Sciatic nerve (tissue), 2 donors: Measurements from ENCODE around the gene USP34. TPM values are rescaled to one million over a fixed set of nuclear protein-coding genes. Genes with fewer than 3 reads are reported as not detected.
"Not testable (repeated sequence)": the region's sequence is repeated elsewhere in the genome, so short reads cannot be mapped to it uniquely, and the experiment has no call there.

Experiments used
- ATAC-seq: fragments of 200-7000 bp; cut with Tn5 transposase; one replicate; pipeline ENCODE4 v1.9.1; 2020; ENCODE audit warnings: mild to moderate bottlenecking, moderate library complexity
- DNase-seq: peaks from one replicate; pipeline ENCODE4 v3.0.0-alpha.2; 2020; ENCODE audit warnings: low spot score
- intact Hi-C: fragments of 100-400 bp; cut with DNase I; formaldehyde crosslinking; loops from one replicate; pipeline ENCODE4 v1.14.2; 2022
- total RNA-seq: library from RNA; stranded (reverse); fragmentation: NEBNext Ultra II Directional; extraction: Animal tissue kit (Norgen Biotek cat#: 25700); gene quantifications from one replicate; pipeline ENCODE4 v1.2.1, GENCODE V29; 2021
- donor health status: DM: no; HTN: no; CAD: no.
- donor health status: DM: no; HTN: no; CAD: no.

Gene USP34
- total RNA-seq, 1 donor from 2014 or later = 154 TPM

DNA sequence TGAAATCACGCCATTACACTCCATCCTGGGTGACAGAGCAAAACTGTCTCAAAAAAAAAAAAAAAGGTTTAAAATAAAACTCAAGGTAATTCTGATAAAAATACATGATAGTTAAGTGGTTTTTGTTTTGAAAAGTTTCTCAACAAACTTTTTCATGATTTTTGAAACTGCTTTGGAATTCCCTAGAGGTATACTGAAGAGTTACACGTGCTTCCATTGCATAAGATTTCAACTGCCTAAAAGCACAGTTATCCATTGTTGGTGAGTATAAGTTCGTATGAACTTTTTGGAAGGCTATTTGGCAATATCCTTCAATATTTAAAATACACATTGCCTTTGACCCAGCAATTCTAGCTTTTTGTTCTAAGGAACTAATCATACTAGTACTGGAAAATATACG is 74.9 kb downstream of the USP34 start:
- intact Hi-C loops = no loop called here
- DNase-seq = no peak
- no peak for ATAC-seq

DNA sequence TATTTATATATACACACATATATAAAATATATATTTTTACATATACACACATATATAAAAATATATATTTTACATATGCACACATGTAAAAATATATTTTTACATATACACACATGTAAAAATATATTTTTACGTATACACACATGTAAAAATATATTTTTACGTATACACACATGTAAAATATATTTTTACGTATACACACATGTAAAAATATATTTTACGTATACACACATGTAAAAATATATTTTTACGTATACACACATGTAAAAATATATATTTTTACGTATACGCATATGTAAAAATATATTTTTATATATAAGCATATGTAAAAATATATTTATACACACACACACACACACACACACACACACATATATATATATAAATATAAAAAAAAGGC is 83.3 kb downstream of the USP34 start:
- DNase-seq, ATAC-seq, intact Hi-C loops: not testable (repeated sequence)

- DNase-seq, ATAC-seq, intact Hi-C loops: not testable (repeated sequence)
Observed at GRCh38 chr2:61380882-61381197, 90.0 kb downstream of the USP34 start.

DNA sequence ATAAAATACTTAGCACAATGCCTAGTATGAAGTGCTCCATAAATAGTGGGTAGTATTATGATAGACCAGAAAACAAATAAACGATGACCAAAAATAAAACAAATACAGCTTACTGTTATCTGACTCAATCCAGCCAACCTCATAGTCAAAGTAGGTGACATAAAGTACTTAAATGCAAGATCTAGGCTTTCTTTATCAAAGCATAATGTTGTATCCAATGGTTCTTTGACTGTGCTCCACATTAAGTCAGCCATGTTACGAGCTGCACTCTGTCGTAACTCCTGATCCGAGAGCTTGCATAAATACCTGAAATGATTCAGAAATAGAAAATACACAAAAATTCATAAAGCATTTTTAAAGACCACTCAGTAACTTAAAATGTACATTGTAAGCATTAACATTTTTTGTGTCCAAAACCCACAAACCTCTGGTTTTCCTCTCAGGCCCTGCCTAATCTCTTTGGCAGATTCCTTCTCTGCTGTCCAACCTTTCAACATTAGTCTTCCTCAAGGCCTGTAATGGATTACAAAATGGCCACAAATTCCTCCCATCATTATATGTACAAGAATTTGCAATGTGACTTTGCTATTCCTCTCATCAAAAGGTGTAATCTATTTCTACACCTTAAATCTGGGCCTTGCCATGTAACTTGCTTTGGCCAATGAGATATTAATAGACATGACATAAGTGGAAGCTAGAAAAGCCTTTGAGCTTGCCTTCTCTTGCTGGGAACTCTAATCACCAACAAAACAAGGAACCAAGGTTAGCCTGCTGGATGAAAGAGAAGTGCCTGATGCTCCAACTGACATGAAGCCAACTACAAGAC is 90.6 kb downstream of the USP34 start:
- ATAC-seq = no peak
- intact Hi-C loops = no loop called here
- no peak for DNase-seq

DNA sequence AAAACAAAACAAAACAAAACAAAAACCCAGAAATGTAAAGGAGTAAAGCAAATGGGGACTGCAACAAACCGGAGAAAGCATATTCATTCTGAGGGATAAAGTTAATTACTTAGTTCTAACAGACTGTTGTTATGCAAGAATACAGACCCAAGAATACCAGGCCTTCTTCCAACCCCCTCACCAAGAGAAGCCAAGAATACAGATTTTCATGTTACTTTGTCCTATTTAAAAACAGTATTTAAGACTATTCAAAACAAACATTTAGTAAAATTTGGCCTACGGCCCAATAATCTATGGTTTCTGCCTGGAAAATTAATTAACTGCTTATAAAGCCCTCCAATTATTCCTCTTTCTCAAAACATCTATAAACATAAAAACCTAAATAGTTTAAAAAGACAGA is 91.4 kb downstream of the USP34 start:
- intact Hi-C loops = no loop called here
- no peak for DNase-seq
- no peak for ATAC-seq

DNA sequence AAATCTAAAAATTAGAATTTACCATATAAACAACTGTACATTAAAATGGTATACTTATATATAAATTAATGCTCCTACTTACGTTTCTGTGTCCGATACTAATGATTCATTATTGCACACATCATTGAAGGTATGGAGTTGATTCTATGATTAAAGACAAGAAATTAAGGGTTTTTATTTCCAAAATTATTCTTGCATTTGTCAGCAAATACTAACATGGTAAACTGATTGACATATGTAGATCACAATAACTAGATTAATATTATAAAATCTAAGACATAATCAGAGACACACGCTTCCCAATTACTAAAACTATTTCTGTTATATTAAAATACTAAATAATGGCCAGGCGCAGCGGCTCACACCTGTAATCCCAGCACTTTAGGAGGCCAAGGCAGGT is 92.6 kb downstream of the USP34 start:
- ATAC-seq = no peak
- no peak for DNase-seq
- intact Hi-C loops = no loop called here

GRCh38 chr2:61377046-61377445 is 93.8 kb downstream of the USP34 start:
- ATAC-seq (no peak), DNase-seq (no peak)
- intact Hi-C loops = no loop called here

DNA sequence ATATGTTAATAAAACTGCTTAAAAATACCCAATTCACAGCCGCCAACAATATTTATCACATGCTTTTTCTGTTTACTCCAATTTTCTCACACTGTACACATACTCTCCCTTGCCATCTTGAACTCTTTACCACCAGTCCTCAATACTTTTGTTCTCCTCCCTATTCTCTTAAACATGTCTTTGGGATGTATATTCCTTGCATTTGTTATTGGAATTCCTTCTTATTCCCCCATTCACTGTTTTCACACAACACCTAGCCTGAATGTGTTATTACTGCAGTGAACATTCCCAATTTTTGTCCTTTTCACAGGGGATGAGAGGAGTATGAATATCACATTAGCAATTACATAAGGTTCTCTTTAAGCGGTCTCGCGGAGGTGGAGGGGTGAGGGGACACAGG is 94.7 kb downstream of the USP34 start:
- intact Hi-C loops = no loop called here
- no peak for ATAC-seq
- DNase-seq = no peak

GRCh38 chr2:61371027-61371426 is 99.9 kb downstream of the USP34 start:
- intact Hi-C loops = no loop called here
- DNase-seq (no peak), ATAC-seq (no peak)

DNA sequence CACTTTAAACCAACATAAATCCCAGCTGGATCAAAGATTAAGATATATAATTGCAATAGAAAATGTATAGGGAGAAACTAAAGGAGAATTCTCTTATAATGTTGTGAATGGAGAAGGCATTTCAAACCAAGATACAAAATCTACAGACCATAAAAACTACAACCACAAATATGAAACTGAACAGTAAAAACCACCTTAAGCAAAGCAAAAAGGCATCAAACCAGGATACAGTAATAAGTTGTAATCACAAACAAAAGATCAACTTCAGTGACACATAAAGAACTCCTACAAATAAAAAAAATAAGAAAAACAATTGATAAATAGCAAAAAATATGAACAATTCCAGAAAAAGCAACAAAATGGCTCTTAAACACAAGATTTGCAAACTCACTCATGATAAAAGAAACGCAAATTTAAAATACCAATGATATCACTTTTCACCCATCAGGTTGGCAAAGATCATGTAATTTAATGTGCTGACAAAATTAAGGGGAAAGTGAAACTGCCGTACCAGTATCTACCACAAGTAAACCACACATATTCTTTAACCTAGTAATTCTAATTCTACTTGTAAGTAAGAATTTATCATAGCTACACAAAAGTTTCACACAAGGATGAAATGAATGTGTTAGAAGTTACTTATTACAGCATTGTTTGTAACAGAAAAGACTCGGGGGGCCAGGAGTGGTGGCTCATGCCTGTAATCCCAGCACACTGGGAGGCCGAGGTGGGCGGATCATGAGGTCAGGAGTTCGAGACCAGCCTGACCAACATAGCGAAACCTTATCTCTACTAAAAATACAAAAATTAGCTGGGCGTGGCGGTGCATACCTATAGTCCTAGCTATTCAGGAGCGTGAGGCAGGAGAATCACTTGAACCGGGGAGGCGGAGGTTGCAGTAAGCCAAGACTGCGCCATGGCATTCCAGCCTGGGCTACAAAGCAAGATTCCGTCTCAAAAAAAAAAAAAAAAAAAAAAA is 101.9 kb downstream of the USP34 start:
- intact Hi-C loops = no loop called here
- DNase-seq (no peak), ATAC-seq (no peak)

DNA sequence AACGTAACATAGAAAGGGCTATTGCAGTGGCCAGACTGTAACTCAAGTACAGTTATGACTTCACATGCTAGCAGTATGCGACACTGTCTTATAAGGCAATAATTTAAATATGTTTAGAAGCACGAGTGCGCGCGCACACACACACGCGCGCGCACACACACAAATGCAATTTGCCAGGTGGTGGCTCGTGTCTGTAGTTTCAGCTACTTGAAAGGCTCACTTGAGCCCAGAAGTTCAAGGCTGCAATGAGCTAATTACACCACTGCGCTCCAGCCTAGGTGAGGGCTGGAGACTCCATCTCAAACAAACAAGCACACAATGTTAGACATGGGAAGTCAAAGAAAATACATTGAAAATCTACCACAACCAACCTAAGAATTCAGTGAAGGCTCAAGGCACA is 103.7 kb downstream of the USP34 start:
- intact Hi-C loops = no loop called here
- ATAC-seq (no peak), DNase-seq (no peak)

DNA sequence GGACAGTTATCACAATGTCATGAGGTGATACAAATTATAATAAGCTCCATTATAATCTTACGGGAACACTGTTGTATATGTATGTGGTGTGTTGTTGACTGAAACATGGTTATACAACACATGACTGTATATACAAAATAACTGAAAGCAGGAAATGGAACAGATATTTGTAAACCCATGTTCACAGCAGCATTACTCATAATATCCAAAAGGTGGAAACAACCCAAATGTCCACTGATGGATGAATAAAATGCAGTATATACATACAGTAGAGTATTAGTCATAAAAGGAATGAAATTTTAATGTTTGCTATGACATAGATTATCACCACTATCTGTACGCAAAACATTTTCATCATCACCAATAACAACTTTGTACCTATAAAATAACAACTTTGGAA is 107.3 kb downstream of the USP34 start:
- ATAC-seq = no peak
- intact Hi-C loops = no loop called here
- DNase-seq = no peak

GRCh38 chr2:61362873-61363272 is 108.0 kb downstream of the USP34 start:
- no peak for DNase-seq
- intact Hi-C loops = no loop called here
- ATAC-seq = no peak

GRCh38 chr2:61361068-61361467 is 109.8 kb downstream of the USP34 start:
- intact Hi-C loops = no loop called here
- ATAC-seq (no peak), DNase-seq (no peak)

DNA sequence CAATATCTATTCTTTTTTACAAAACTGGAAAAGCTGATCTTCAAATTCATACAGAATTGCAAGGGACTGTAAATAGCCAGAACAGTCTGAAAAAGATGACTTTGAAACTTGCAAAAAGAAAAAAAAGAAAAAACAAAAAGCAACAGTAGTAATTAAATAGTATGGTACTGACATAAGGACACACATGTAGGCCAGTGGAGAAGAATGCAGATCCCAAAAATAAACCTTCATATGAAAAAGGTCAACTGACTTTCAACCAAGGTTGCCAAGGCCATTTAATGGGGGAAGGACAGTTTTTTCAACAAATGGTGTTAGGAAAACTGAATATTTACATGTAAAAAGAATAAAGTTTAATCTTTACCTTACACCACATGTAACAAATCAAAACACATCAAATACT is 111.8 kb downstream of the USP34 start:
- ATAC-seq = no peak
- intact Hi-C loops = no loop called here

DNA sequence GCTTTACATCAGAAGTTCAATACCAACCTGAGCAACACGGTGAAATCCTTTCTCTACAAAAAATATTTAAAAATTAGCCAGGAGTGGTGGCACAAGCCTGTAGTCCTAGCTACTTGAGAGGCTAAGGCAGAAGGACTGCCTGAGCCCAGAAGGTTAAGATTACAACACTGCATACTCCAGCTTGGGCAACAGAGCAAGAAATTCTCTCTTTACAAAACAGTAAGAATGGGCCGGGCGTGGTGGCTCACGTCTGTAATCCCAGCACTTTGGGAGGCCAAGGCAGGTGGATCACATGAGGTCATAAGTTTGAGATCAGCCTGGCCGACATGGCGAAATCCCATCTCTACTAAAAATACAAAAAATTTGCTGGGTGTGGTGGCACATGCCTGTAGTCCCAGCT is 113.2 kb downstream of the USP34 start:
- intact Hi-C loops = no loop called here
- ATAC-seq (no peak), DNase-seq (no peak)

More for the DNA sequence above, 111.8 kb downstream of the USP34 start:
- DNase-seq = no peak

GRCh38 chr2:61356958-61357350 is 113.9 kb downstream of the USP34 start:
- ATAC-seq = peak; percentile 58
- intact Hi-C loops = no loop called here

DNA sequence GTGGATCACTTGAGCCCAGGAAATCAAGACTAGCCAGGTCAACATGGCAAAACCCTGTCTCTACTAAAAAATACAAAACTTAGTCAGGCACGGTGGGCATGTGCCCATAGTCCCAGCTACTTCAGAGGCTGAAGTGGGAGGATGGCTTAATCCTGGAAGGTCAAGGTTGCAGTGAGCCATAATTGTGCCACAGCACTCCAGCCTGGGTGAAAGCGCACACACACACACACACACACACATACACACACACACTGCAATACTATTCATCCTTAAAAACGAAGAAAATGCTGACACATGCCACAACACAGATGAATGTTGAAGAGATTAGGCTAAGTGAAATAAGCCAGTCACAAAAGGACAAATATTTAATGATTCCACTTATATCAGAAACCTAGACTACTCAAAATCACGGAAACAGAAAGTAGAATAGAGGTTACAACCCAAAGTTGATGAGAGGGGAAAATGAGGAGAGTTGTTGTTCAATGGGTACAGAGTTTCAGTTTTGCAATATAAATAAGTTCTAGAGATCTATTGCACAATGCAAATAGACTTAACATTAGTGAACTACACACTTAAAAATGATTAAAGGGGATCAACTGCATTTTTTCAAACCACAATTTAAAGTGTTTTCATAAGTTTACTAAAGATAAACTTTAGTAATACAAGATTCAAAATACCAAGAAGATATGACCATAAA is 114.5 kb downstream of the USP34 start:
- intact Hi-C loops = no loop called here
- ATAC-seq (peak; percentile 45), DNase-seq (no peak)

More at GRCh38 chr2:61356958-61357350, 113.9 kb downstream of the USP34 start:
- no peak for DNase-seq

DNA sequence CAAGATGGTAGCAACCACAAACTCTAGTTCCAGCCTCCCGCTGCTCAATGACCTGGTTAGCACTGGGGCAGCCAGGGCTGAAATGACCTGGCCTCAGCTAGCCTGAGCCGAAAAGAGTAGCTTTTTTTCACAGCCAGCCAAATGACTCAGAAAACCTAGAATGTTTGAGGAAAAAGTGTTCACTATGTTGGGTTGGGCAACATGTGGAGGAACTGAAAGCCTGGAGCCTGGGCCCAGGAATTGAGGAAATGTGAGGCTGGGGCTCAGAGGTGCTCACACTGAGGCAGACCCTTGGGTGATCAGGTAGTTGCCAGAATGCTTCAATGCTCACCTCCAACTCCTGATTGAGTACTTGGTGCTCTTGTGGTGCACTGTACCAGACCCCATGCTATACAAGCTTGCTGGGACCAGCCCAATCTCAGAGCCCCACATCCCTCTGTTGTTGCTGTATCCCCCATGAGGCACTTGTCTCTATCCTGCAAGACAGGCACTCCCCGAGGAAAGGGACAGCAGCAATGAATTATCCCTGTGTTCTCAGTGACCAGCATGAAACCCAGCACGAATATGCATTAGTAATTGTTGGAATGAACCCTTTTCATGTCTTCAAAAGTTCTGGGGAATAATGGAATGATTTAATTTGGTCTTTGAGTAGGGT is 116.2 kb downstream of the USP34 start:
- no peak for ATAC-seq
- intact Hi-C loops = no loop called here
- no peak for DNase-seq
